Left ventricle myocardium inferior (tissue), 1 donor: ENCODE data around the gene ANXA2. TPM values are rescaled to one million over a fixed set of nuclear protein-coding genes. Genes with fewer than 3 reads are reported as not detected.
"Not testable (repeated sequence)": the region's sequence is repeated elsewhere in the genome, so short reads cannot be mapped to it uniquely, and the experiment has no call there.

Source experiments
- DNase-seq: peaks from one replicate; pipeline ENCODE4 v3.0.0-alpha.2; 2020
- H3K27ac ChIP-seq: fragments of 200-600 bp; replicated peaks from 2 replicates; pipeline ENCODE4 v1.8.0; 2021
- H3K27me3 ChIP-seq: fragments of 200-600 bp; 2 replicates; pipeline ENCODE4 v1.8.0; 2021; ENCODE audit warnings: low read depth
- H3K36me3 ChIP-seq: fragments of 200-600 bp; 2 replicates; pipeline ENCODE4 v1.8.0; 2021
- H3K4me1 ChIP-seq: fragments of 200-600 bp; 2 replicates; pipeline ENCODE4 v1.8.0; 2021
- H3K4me3 ChIP-seq: fragments of 200-600 bp; 2 replicates; pipeline ENCODE4 v1.8.0; 2021; ENCODE audit warnings: mild to moderate bottlenecking, moderate library complexity
- H3K9me3 ChIP-seq: fragments of 200-600 bp; replicated peaks from 2 replicates; pipeline ENCODE4 v1.8.0; 2021
- intact Hi-C: fragments of 100-400 bp; cut with micrococcal nuclease; formaldehyde crosslinking; loops from one replicate; pipeline ENCODE4 v1.11.0; 2022
- total RNA-seq: library from RNA; stranded (reverse); fragmentation: NEBNext Ultra II Directional; extraction: Animal tissue kit (Norgen Biotek cat#: 25700); gene quantifications from one replicate; pipeline ENCODE4 v1.2.1, GENCODE V29; 2021
- TF ChIP-seq, protein P1 (sequence below): fragments of 200-600 bp; IDR thresholded peaks from 2 replicates; pipeline ENCODE4 v1.8.0; 2021; ENCODE audit warnings: antibody characterized with exemption, mild to moderate bottlenecking, borderline replicate concordance
- donor health status: DM: no; HTN: yes; CAD: no; lungs with severe emphysema.

The ANXA2 gene
- total RNA-seq, 1 donor from 2014 or later, result 123 TPM

GRCh38 chr15:60417112-60417511 lies 19.3 kb upstream of the ANXA2 start:
- H3K27ac ChIP-seq, result no peak overlapping the region
- peaks cover 4% of the 10 kb centered on the region for H3K4me1 ChIP-seq
- DNase-seq, result no peak
- intact Hi-C loops, result no loop called here
- no peaks in the 10 kb centered on the region for H3K9me3 ChIP-seq
- TF ChIP-seq, protein P1, sequence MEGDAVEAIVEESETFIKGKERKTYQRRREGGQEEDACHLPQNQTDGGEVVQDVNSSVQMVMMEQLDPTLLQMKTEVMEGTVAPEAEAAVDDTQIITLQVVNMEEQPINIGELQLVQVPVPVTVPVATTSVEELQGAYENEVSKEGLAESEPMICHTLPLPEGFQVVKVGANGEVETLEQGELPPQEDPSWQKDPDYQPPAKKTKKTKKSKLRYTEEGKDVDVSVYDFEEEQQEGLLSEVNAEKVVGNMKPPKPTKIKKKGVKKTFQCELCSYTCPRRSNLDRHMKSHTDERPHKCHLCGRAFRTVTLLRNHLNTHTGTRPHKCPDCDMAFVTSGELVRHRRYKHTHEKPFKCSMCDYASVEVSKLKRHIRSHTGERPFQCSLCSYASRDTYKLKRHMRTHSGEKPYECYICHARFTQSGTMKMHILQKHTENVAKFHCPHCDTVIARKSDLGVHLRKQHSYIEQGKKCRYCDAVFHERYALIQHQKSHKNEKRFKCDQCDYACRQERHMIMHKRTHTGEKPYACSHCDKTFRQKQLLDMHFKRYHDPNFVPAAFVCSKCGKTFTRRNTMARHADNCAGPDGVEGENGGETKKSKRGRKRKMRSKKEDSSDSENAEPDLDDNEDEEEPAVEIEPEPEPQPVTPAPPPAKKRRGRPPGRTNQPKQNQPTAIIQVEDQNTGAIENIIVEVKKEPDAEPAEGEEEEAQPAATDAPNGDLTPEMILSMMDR, result no peak
- no peaks in the 10 kb centered on the region for H3K27me3 ChIP-seq
- H3K36me3 ChIP-seq, result peaks cover 3% of the 10 kb centered on the region
- no peak overlapping the region for H3K4me3 ChIP-seq

DNA sequence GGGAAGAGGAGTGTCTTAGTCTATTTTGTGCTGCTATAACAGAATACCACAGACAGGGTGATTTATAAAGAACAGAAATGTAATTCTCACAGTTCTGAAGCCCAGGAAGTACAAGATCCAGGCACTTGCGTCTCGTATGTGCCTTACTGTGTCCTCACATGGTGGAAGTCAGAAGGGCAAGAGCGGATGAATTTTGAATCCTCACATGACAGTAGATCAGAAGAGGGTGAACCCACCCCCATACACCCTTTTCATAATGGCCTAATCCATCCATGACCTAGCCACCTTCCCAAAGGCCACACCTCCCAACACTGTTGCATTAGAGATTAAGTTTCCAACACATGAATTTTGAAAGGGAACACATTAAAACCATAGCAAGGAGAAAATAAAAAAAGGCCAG lies 18.7 kb upstream of the ANXA2 start:
- DNase-seq, result no peak
- Histone ChIP-seq H3K9me3 (no peaks in the 10 kb centered on the region), H3K4me3 (no peak overlapping the region), H3K27me3 (no peaks in the 10 kb centered on the region), H3K36me3 (no peaks in the 10 kb centered on the region), H3K4me1 (peaks cover 4% of the 10 kb centered on the region), H3K27ac (no peak overlapping the region)
- TF ChIP-seq, protein P1, result no peak
- intact Hi-C loops, result no loop called here

DNA sequence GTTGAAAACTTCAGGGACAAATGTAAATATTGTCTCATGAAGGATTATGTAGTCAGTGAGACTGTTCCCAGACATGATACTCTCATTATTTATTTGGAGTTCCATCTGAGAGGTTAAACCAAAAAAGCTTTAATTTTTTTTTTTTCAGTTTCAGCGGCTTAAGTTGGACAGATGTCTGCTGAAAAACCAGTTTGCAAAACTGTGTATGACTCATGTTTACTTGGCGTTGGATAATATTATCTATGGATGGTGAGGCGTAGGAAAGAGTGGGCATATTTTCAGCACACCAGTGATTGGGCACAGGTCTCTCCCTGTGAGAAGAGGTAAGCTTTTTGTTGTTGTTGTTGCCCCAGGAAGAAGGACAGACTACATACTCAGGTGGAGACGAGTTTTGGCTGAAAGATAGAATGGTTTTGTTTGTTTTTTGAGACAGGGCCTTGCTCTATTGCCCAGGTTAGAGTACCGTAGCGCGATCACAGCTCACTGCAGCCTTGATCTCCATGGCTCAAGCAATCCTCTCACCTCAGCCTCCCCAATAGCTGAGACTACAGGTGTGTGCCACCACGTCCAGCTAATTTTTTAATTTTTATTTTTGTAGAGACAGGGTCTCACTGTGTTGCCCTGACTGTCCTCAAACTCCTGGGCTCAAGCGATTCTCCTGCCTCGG lies 16.4 kb upstream of the ANXA2 start:
- Histone ChIP-seq H3K27me3 (no peaks in the 10 kb centered on the region), H3K4me1 (peaks cover 4% of the 10 kb centered on the region), H3K36me3 (no peaks in the 10 kb centered on the region), H3K4me3 (no peak overlapping the region), H3K9me3 (no peaks in the 10 kb centered on the region), H3K27ac (no peak overlapping the region)
- no peak for DNase-seq
- TF ChIP-seq, protein P1, result no peak
- intact Hi-C loops, result no loop called here

DNA sequence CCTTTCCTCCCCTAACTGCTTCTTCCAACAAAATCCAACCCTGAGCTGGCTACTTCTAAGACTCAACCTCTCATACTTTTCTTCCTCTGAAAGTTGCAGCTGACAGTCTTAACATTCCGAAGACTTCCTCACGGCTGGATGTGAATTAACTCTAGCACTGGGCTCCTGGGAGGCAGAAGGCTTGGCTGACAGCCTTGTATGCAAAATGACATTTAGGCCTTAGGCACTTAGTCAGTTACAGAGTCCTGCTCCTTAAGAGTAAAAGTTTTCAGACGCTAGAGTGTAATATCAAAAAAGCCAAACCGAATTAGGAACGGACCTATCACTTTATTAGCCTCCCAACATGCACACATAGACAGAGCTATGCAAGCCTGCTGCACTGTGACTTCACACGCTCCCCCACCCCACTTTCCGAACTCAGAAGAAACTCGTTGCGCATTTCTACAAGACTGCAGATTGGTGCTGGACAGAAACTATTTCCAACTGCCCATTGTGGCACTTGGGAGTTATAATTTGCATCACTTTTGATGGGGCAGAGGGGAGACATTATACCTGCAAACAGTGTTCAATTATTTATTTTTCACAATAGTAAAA lies 15.5 kb upstream of the ANXA2 start:
- intact Hi-C loops, result no loop called here
- Histone ChIP-seq H3K27me3 (no peaks in the 10 kb centered on the region), H3K9me3 (no peaks in the 10 kb centered on the region), H3K4me3 (no peak overlapping the region), H3K27ac (peak overlapping the region; percentile 25), H3K36me3 (no peaks in the 10 kb centered on the region), H3K4me1 (peaks cover 5% of the 10 kb centered on the region)
- no peak for DNase-seq
- TF ChIP-seq, protein P1, result no peak

- H3K4me1 ChIP-seq, H3K4me3 ChIP-seq, H3K27me3 ChIP-seq, H3K9me3 ChIP-seq, DNase-seq, H3K36me3 ChIP-seq, intact Hi-C loops: not testable (repeated sequence)
- H3K27ac ChIP-seq, result peak overlapping the region; percentile 25
Measured at GRCh38 chr15:60412807-60413206, 15.0 kb upstream of the ANXA2 start.

- DNase-seq, result no peak
- intact Hi-C loops, result no loop called here
- H3K4me3 ChIP-seq, result no peak overlapping the region
- H3K27ac ChIP-seq, result no peak overlapping the region
- peaks cover 13% of the 10 kb centered on the region for H3K4me1 ChIP-seq
- TF ChIP-seq, protein P1, result no peak
- no peaks in the 10 kb centered on the region for H3K27me3 ChIP-seq
- H3K36me3 ChIP-seq, result no peaks in the 10 kb centered on the region
- H3K9me3 ChIP-seq, result no peaks in the 10 kb centered on the region
Measured at GRCh38 chr15:60411774-60412425, 14.1 kb upstream of the ANXA2 start.

GRCh38 chr15:60410350-60410749 lies 12.6 kb upstream of the ANXA2 start:
- H3K4me3 ChIP-seq, H3K36me3 ChIP-seq, H3K9me3 ChIP-seq, H3K27ac ChIP-seq, DNase-seq, intact Hi-C loops, H3K27me3 ChIP-seq: not testable (repeated sequence)
- H3K4me1 ChIP-seq, result peaks cover 17% of the 10 kb centered on the region
